Progenitor cell of endocrine pancreas (in vitro differentiated cells): Measurements from ENCODE around the gene RC3H1. TPM values are rescaled to one million over a fixed set of nuclear protein-coding genes. Genes with fewer than 3 reads are reported as not detected.
A peak's percentile ranks its signal among the peaks of the same experiment; 100 is the strongest.
"Not testable (repeated sequence)": the region's sequence is repeated elsewhere in the genome, so short reads cannot be mapped to it uniquely, and the experiment has no call there.

Experiments used
- DNase-seq: peaks from one replicate; pipeline ENCODE4 v3.0.0; 2021; ENCODE audit warnings: low spot score; ENCODE audit not compliant: unreplicated experiment
- H3K27ac Mint-ChIP-seq: 2 replicates; pipeline ENCODE4 v1.8.0; 2021; ENCODE audit warnings: mild to moderate bottlenecking, moderate library complexity, mixed read lengths
- H3K27me3 Mint-ChIP-seq: 2 replicates; pipeline ENCODE4 v1.8.0; 2021; ENCODE audit warnings: mixed read lengths
- H3K36me3 Mint-ChIP-seq: 2 replicates; pipeline ENCODE4 v1.8.0; 2022; ENCODE audit warnings: mixed read lengths; ENCODE audit not compliant: insufficient read depth
- H3K4me1 Mint-ChIP-seq: 2 replicates; pipeline ENCODE4 v1.8.0; 2021; ENCODE audit warnings: low read depth, mixed read lengths
- H3K4me3 Mint-ChIP-seq: 2 replicates; pipeline ENCODE4 v1.8.0; 2021; ENCODE audit warnings: low read depth, mild to moderate bottlenecking, moderate library complexity, mixed read lengths
- H3K9me3 Mint-ChIP-seq: 2 replicates; pipeline ENCODE4 v1.8.0; 2021; ENCODE audit warnings: low read depth, mixed read lengths
- CTCF ChIP-seq: fragments of 200-600 bp; sonication (generic); IDR thresholded peaks from one replicate; pipeline ENCODE4 v1.5.0; 2021; ENCODE audit warnings: antibody characterized with exemption, mild to moderate bottlenecking; ENCODE audit not compliant: unreplicated experiment
- total RNA-seq: library from RNA; stranded (reverse); gene quantifications from 2 replicates; pipeline ENCODE4 v1.2.1, GENCODE V29; 2021

The RC3H1 gene
- total RNA-seq, 1 donor from 2014 or later = 45.8 TPM

- Mint-ChIP-seq H3K4me3 (no peak overlapping the region), H3K36me3 (peaks cover 5% of the 10 kb centered on the region), H3K4me1 (peaks cover 14% of the 10 kb centered on the region), H3K9me3 (no peaks in the 10 kb centered on the region), H3K27ac (peak overlapping the region; percentile 60), H3K27me3 (no peaks in the 10 kb centered on the region)
- no peak for DNase-seq
- no peak for TF ChIP-seq CTCF
These were observed 21.8 kb downstream of the RC3H1 start for GRCh38 chr1:174000371-174000770.

GRCh38 chr1:173997791-173998190 is 24.4 kb downstream of the RC3H1 start:
- H3K36me3 Mint-ChIP-seq = peaks cover 3% of the 10 kb centered on the region
- no peak for DNase-seq
- no peaks in the 10 kb centered on the region for H3K9me3 Mint-ChIP-seq
- peaks cover 14% of the 10 kb centered on the region for H3K4me1 Mint-ChIP-seq
- no peaks in the 10 kb centered on the region for H3K27me3 Mint-ChIP-seq
- H3K4me3 Mint-ChIP-seq = no peak overlapping the region
- TF ChIP-seq CTCF = no peak
- H3K27ac Mint-ChIP-seq = peak overlapping the region; percentile 64

GRCh38 chr1:173996995-173997394 is 25.2 kb downstream of the RC3H1 start:
- no peak overlapping the region for H3K4me3 Mint-ChIP-seq
- H3K4me1 Mint-ChIP-seq = peaks cover 13% of the 10 kb centered on the region
- peaks cover 8% of the 10 kb centered on the region for H3K36me3 Mint-ChIP-seq
- no peaks in the 10 kb centered on the region for H3K9me3 Mint-ChIP-seq
- H3K27ac Mint-ChIP-seq = no peak overlapping the region
- DNase-seq = no peak
- no peak for TF ChIP-seq CTCF
- H3K27me3 Mint-ChIP-seq = no peaks in the 10 kb centered on the region

GRCh38 chr1:173995475-173995874 is 26.7 kb downstream of the RC3H1 start:
- H3K36me3 Mint-ChIP-seq = peaks cover 15% of the 10 kb centered on the region
- no peaks in the 10 kb centered on the region for H3K9me3 Mint-ChIP-seq
- no peak overlapping the region for H3K4me3 Mint-ChIP-seq
- no peak for TF ChIP-seq CTCF
- H3K4me1 Mint-ChIP-seq = peaks cover 4% of the 10 kb centered on the region
- no peak for DNase-seq
- H3K27me3 Mint-ChIP-seq = no peaks in the 10 kb centered on the region
- no peak overlapping the region for H3K27ac Mint-ChIP-seq

- H3K4me3 Mint-ChIP-seq, DNase-seq, H3K27me3 Mint-ChIP-seq, H3K27ac Mint-ChIP-seq, H3K4me1 Mint-ChIP-seq, H3K9me3 Mint-ChIP-seq: not testable (repeated sequence)
- peaks cover 17% of the 10 kb centered on the region for H3K36me3 Mint-ChIP-seq
These were observed 28.2 kb downstream of the RC3H1 start for GRCh38 chr1:173993948-173994347.

- Mint-ChIP-seq H3K27ac (no peak overlapping the region), H3K4me1 (no peaks in the 10 kb centered on the region), H3K4me3 (no peak overlapping the region), H3K9me3 (no peaks in the 10 kb centered on the region), H3K36me3 (peaks cover 24% of the 10 kb centered on the region), H3K27me3 (no peaks in the 10 kb centered on the region)
- no peak for TF ChIP-seq CTCF
- no peak for DNase-seq
These were observed 34.1 kb downstream of the RC3H1 start for GRCh38 chr1:173988068-173988467.
